Endometrial microvascular endothelial cells (primary cell): ENCODE data around the gene DNAJC6. TPM values are rescaled to one million over a fixed set of nuclear protein-coding genes. Genes with fewer than 3 reads are reported as not detected.
"Not testable (repeated sequence)": the region's sequence is repeated elsewhere in the genome, so short reads cannot be mapped to it uniquely, and the experiment has no call there.

ENCODE experiments used
- in situ Hi-C: cut with HindIII; loops from 2 replicates; pipeline ENCODE4 v1.10.0; 2017; ENCODE audit warnings: low sequenced_read_pairs, low pct_unique_long_range_greater_than_20kb; ENCODE audit errors: inconsistent ontology term
- total RNA-seq: library from RNA; depleted of rRNA; stranded (reverse); fragments of >200 nt; gene quantifications from one replicate; pipeline ENCODE4 v1.2.3, GENCODE V29; 2015; ENCODE audit errors: inconsistent ontology term

DNAJC6 gene
- total RNA-seq, 1 donor from 2014 or later = 3.1 TPM

DNA sequence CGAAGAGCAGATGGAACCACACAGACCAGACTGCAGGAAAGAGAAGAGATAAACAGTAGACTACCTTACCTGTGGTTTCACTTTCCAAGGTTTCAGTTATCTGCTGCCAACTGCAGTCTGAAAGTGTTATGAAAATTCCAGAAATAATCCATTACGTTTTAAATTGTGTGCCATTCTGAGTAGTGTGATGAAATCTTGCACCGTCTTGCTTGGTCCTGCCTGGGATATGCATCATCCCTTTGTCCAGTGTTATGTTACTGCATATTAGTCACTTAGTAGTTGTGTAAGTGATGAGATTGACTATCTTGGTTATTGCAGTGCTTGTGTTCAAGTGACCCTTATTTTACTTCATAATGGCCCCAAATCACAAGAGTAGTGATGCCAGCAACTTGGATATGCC lies 33.9 kb downstream of the DNAJC6 start:
- in situ Hi-C loops = no loop called here

DNA sequence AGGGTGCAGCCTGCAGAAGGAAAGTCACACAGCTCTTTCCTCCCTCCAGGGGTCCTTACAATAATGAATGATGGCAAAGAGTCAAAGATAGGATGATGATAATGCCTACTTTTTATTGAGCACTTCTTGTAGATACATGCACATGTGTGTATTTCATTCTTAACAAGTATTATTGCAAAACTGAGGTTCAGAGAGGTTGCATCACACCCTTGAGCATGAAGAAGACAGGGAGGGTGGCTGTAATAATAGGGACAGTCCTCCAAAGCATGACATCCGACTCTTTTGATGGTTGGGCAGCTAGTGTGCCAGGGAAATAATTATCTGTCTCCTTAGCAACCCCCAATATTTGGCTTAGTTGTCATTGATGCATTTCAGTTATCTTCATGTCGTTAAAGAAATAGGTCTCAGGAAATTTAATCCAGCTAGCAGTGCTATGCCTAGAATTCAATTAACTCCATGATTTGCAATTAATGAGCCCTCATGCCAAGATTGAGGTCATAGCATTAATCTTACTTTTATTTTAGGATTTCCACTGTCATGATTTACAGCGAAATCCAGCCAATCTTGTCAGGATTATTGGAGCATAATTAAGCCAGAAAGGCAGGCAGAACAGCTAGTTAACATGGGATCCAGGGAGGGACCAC lies 35.0 kb downstream of the DNAJC6 start:
- in situ Hi-C loops = no loop called here

DNA sequence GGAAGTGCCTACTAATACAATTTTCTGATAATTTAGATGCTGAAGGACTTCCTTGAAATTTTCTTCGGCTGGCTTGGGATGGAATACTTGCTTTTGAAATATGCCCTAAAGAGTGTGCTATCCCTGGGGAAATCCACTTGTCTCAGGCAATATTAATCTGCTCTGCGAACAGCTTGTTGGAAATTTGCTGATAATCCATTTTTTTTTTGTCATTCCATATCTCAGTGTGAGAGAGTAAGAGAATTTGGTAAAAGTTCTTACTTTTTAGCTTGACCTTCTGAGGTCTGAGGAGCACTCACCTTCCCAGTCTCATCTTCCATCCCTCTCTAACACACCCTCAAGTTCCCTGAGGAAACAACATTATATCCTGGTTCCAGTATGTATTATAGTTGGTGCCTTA lies 36.8 kb downstream of the DNAJC6 start:
- in situ Hi-C loops = no loop called here

DNA sequence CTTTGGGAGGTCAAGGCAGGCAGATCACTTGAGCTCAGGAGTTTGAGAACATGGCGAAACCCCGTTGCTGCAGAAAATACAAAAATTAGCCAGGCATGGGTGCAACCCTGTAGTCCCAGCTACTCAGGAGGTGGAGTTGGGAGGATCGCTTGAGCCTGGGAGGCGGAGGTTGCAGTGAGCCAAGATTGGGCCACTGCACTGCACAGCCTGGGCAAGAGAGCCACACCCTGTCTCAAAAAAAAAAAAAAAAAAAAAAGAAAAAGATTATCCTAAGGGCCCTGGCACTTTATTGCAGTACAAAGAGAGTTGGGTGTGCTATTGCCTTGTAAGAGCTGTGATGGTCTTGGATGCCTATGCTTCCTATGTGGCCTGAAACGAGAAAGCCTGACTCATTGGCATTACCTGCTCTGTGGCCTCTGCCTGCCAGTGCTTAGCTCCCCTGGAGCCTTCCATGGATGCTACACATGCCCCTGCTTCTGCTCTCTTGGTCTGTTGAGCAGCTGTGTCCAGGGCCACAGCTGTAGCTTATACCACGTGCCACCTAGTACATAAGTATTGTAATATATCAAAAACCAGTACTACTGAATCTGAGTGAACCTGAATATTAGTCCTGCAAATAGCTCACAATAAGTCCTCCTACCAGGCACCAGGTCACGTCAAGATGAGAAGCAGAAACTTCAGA lies 45.8 kb downstream of the DNAJC6 start:
- in situ Hi-C loops = no loop called here

DNA sequence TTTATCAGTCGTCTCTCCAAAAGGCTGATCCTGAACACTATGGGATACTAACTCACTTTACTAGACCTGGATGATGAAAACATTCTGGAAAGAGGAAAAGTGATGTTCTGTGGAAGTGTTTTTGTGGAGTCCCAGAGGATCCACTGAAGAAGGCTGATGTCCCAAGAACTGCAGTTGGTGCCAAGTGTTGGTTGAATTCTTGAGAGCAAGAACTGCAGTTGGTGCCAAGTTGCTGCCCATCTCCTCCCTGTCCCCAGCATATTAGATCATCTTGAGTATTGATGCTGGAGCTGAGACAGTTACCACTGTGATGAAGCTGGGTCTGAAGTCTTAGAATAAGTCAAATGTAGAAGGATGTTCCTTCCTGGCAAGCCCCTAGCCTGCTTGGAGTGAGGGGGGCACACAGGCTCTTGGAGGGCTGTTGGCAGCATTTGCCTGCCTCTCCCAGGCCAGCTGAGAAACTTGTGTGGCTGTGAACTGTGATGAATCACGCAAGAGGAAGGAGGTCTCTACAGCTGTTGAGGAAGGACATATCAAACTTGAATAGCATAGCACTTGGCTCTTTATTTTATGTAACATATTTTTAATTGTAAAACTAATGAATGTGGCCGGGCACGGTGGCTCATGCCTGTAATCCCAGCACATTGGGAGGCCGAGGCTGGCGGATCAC lies 48.1 kb downstream of the DNAJC6 start:
- in situ Hi-C loops = no loop called here

DNA sequence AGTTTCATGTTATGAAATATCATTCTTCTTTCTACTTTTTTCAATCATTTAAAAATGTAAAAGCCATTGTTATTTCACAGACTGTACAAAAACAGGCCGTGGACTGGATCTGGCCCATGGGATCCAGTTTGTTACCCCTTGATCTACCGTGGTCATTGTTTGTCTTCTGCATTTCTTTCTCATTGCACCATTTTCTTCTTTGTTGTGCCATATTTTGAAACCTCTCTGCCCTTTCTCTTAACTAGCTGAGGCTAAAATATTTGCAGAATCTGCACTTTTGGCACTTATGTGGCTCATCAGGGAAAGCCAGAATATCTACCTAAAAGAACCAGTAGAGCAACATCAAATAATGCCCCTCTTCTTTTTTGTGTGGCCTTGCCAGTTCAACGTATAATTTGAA lies 50.5 kb downstream of the DNAJC6 start:
- in situ Hi-C loops = no loop called here

DNA sequence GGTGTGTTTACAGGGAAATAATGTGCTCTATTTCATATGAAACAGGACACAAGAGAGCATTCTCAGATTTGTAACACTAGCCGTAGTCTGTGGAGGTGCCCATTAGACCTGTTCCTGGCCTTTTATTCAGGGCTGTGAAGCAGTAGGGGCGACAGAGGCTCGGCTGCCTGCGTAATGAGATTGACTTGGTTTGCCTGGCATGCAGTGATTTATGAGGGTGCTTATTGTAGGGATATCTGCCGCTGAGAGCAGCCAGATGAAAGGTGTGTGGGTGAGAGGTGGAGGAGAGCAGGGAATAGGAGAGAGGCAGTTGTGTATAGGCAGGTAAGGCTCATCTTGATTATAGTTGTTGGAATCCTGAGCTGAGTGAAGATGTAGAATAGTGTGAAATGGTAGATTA lies 51.3 kb downstream of the DNAJC6 start:
- in situ Hi-C loops = no loop called here

DNA sequence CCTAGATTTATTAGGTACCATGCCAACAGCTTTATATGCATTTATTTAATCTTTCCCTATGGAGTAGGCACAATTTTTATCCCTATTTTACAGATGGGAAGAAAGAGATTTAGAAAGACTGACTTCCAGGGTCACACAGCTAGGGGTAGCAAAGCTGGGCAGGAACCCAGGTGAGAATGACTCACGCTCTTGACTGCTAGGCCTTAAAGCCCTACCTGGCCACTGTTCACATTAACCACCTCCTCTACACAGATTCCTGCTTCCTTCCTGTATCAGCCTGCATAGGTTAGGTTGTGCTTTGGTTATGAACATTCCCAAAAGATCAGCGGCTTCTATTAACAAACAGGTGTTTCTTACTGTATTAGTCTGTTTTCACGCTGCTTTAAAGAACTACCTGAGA lies 53.2 kb downstream of the DNAJC6 start:
- in situ Hi-C loops = no loop called here

DNA sequence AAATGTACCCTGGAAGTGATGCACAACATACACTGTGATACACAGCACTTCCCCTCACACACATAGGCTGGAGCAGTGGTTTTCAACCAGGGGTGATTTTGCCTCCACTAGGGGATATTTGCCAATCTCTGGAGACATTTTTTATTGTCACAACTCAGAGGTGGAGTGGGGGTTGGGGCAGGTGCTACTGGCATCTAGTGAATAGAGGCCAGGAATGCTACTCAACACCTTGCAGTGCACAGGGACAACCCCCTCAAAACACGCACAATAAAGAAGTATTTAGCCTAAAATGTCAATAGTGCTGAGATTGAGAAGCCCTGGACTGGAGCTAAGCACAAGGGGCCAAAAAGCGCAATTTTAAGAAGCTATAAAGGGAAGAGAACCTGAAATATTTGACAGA lies 54.1 kb downstream of the DNAJC6 start:
- in situ Hi-C loops = no loop called here

DNA sequence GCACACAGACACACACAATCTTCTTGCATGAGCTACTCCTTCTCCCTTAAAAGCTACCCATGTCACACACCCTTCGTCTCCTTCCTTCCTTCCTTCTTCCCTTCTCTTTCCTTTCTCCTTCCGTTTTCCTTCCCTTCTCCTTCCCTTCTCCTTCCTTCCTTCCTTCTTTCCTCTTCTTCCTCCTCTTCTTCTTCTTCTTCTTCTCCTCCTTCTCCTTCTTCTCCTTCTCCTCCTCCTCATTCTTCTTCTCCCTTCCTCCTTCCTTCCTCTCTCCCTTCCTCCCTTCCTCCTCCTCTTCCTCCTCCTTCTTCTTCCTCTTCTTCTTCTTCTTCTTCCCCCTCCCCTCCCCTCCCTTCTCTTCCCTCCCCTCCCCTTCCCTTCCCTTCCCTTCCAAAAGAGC lies 59.1 kb downstream of the DNAJC6 start:
- in situ Hi-C loops = no loop called here

DNA sequence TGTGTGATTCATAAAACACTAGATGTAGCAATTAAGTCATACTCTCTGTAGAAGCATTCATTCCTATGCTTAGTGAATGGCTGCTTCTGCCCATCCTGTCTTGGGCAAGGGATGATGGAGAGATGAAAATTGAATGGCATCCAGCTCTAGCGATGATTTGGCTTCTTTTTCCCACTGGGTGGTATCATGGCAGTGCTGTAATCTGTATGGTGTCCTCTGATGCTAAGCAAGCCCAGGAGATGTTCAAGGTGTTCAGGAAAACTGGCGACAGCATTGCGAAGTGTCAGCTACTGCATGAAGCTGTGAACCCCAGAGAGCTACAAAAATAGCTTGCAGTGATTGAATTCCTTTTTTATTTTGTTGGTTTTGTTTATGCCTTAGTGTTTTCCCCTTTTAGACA lies 62.2 kb downstream of the DNAJC6 start:
- in situ Hi-C loops = no loop called here

DNA sequence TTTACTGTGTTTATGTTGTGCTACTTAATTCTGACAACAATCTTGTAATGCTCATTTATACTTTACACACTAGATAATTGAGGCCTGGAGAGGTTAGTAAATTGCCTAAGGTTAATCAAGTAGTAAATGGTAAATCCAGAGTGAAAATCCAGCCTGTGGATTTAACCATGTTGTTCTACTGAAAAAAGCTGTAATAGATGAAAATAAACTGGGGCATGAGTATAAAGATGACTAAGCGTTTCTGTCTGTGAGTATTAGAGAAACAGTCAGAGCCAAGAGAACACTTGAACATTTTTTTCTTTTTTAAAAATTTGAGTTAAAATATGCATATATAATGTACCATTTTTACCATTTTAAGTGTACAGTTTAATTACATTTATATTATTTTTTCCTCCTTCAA lies 63.2 kb downstream of the DNAJC6 start:
- in situ Hi-C loops = no loop called here

DNA sequence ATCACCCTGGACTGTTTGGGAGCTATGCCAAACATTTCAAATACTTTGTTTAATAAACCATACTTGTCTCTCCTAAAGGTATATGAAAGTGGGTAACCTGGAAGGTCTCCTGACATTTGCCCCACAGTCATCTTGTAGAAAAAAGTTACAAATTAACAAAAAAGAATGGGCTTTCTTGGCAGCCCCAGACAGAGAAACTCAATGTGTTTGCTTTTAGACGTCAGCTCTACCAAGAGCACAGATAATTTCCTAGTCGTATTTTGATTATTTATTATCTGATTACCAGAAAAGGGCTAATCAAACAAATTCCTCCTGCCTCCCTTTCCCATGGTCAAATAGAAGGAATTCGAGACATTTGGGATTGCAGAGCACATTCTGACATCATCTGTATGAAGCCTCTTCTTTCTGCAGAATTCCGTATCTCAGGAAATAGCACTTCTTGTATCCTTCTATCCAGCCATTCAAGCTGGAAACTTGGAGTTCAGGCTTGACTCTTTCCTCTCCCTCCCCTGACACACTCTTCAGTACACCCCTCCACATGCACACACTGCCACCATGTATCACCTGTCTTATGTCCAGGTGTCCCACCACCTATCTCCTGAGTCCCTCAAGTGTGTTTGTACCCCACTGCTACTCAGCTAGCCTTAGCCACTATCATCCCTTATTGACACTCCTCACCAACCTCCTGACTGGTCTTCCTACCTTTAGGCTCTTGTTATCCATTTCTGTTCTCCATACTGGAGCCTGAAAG lies 68.3 kb downstream of the DNAJC6 start:
- in situ Hi-C loops = no loop called here

DNA sequence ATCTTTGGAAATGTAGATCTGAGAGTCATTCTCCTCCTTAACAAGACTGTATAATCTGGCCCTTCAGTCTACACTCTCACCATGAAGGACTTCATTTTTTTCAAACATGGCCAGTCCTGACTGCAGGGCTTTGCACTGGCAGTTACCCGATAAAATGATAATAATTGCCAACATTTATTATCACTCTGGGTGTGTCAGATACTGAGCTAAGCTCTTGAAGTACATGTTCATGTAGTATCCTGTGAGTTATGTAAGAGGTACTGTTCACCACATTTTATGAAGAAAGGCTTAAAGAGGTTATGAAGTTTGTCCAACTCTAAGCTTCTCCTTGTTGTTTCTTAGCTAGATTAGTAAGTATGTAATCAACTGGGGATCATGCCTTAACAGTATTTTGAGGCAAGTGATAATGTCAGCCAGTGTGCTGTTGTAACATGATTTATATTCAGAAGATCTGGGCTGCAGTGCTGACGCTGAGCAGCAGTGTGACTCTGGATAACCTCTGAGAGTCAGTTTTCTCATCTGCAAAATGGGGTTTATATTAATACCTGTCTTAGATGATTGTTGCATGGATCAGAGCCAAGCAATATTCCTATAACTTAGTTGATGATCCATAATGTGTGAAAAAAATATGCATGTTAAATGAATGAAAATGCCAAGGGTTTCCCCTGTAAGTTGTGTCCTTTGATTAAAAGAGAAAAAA lies 69.1 kb downstream of the DNAJC6 start:
- in situ Hi-C loops = no loop called here

DNA sequence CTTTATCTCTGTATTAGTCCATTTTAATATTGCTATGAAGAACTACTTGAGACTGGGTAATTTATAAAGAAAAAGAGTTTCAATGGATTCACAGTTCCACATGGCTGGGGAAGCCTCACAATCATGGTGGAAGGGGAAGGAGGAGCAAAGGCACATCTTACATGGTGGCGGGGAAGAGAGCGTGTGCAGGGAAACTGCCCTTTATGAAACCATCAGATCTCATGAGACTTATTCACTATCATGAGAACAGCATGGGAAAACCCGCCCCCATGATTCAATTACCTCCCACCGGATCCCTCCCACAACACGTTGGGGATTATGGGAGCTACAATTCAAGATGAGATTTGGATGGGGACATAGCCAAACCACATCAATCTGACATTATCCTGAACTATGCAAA lies 75.1 kb downstream of the DNAJC6 start:
- in situ Hi-C loops = not testable (repeated sequence)

DNA sequence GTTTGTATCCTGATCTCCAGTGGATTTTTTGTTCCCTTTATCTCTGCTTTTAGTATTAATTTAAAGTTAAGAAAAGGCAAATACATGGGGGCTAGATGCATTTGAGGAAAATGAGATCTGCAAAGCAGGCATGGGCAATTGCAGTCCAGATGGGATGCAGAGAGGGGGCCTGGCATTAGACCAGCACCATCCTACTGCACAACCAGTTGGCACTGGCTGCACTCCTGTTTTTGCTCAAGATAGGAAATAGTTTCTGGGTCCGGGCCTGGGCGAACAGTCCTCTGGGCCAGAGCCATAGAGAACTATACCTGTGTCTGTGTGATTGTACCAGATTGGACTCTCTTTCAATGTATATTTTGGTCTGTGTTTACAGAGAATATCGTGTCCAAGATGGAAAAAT lies 77.1 kb downstream of the DNAJC6 start:
- in situ Hi-C loops = no loop called here

DNA sequence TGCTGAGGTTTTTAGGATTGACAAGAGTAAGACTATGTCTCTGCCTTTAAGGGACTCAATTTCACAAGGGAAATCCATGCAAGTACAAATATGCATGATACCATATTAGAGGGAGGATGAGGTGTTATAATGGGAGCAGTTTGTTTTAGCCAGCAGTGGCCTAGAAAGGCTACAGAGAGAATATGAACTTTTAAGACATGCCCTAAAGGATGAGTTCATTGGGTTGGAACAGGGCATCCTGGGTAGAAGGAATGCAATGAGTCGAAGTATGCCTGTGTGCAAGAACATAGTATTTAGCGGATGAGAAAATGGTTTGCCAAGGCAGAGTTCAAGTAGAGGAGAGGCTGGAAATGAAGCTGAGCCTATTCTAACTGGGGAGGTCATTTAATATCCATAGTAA lies 78.5 kb downstream of the DNAJC6 start:
- in situ Hi-C loops = no loop called here

DNA sequence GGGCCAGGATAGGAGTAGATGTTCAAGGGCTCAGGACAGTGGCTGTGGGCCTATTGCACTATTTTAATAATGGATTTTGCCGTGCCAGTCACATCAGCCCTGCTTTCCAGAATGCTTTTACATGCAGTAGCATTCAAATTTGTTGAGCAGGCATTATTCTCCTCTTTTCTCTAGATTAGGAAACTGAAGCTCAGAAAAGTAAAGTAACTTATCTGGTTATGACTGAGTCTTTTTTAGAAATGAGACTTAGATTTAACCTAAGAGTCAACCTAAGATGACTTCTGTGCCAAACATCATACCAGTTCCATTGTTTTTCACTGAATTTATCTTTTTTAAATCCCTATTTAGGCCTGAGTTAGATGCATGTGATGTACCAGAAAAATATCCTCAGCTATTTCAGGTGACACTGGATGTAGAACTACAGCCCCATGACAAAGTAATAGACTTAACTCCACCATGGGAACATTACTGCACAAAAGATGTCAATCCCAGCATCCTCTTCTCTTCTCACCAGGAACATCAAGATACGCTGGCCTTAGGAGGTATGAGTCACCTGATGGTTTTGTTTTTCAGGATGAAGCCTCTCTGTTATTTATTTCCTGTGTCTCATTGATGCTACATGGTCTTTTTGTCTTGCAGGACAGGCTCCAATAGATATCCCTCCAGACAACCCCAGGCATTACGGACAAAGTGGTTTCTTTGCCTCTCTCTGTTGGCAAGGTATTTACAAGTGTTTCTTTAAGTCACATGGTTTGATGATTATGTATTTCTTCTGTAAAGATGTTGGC lies 79.8 kb downstream of the DNAJC6 start:
- in situ Hi-C loops = no loop called here
